H9 (cell line): ENCODE measurements around the gene KRTAP16-1. TPM values are rescaled to one million over a fixed set of nuclear protein-coding genes. Genes with fewer than 3 reads are reported as not detected.

Source experiments
- DNase-seq: peaks from one replicate; pipeline ENCODE4 v3.0.0-alpha.2; 2017
- H2AFZ ChIP-seq: one replicate; pipeline ENCODE4 v1.6.1; 2013; ENCODE audit warnings: mild to moderate bottlenecking, low read length, control low read depth, moderate library complexity
- H2AK5ac ChIP-seq: 2 replicates; pipeline ENCODE4 v1.6.1; 2013; ENCODE audit warnings: low read length, control low read depth, mixed read lengths; ENCODE audit not compliant: insufficient read length
- H2BK120ac ChIP-seq: one replicate; pipeline ENCODE4 v1.6.1; 2013; ENCODE audit warnings: low read depth, mild to moderate bottlenecking, low read length, control low read depth, inconsistent platforms; ENCODE audit not compliant: poor library complexity, severe bottlenecking
- H2BK12ac ChIP-seq: 2 replicates; pipeline ENCODE4 v1.6.1; 2013; ENCODE audit warnings: low read length, control low read depth, mixed read lengths, low read depth; ENCODE audit not compliant: insufficient read length
- H2BK15ac ChIP-seq: 2 replicates; pipeline ENCODE4 v1.6.1; 2013; ENCODE audit warnings: low read depth, low read length, control low read depth
- H2BK20ac ChIP-seq: one replicate; pipeline ENCODE4 v1.6.1; 2013; ENCODE audit warnings: low read depth, mild to moderate bottlenecking, low read length, control low read depth, inconsistent platforms; ENCODE audit not compliant: poor library complexity, severe bottlenecking
- H2BK5ac ChIP-seq: 2 replicates; pipeline ENCODE4 v1.6.1; 2013; ENCODE audit warnings: low read length, control low read depth, mixed read lengths; ENCODE audit not compliant: insufficient read length
- H3K14ac ChIP-seq: 2 replicates; pipeline ENCODE4 v1.6.1; 2013; ENCODE audit warnings: low read length, control low read depth; ENCODE audit not compliant: insufficient read depth
- H3K18ac ChIP-seq: 2 replicates; pipeline ENCODE4 v1.6.1; 2013; ENCODE audit warnings: low read depth, mild to moderate bottlenecking, mixed read lengths, low read length, control low read depth; ENCODE audit not compliant: insufficient read length
- H3K23ac ChIP-seq: 2 replicates; pipeline ENCODE4 v1.6.1; 2013; ENCODE audit warnings: low read length, control low read depth, mixed read lengths, low read depth; ENCODE audit not compliant: insufficient read length
- H3K23me2 ChIP-seq: 2 replicates; pipeline ENCODE4 v1.6.1; 2013; ENCODE audit warnings: low read depth, mild to moderate bottlenecking, mixed read lengths, low read length, control low read depth; ENCODE audit not compliant: insufficient read length, poor library complexity, severe bottlenecking
- H3K27ac ChIP-seq: 2 replicates; pipeline ENCODE4 v1.5.1; 2013; ENCODE audit warnings: low read length, control low read depth, mixed read lengths, low read depth; ENCODE audit not compliant: insufficient read length
- H3K27me3 ChIP-seq: 2 replicates; pipeline ENCODE4 v1.6.1; 2013; ENCODE audit warnings: low read length, control low read depth, inconsistent platforms; ENCODE audit not compliant: insufficient read depth
- H3K4ac ChIP-seq: 2 replicates; pipeline ENCODE4 v1.6.1; 2013; ENCODE audit warnings: low read depth, mild to moderate bottlenecking, control low read depth, inconsistent platforms, low read length, moderate library complexity
- H3K4me1 ChIP-seq: 2 replicates; pipeline ENCODE4 v1.6.1; 2013; ENCODE audit warnings: low read length, control low read depth, inconsistent platforms; ENCODE audit not compliant: insufficient read depth
- H3K4me2 ChIP-seq: 2 replicates; pipeline ENCODE4 v1.6.1; 2013; ENCODE audit warnings: low read length, control low read depth, mixed read lengths; ENCODE audit not compliant: insufficient read length, insufficient read depth
- H3K56ac ChIP-seq: 2 replicates; pipeline ENCODE4 v1.6.1; 2013; ENCODE audit warnings: low read depth, mild to moderate bottlenecking, mixed read lengths, low read length, control low read depth; ENCODE audit not compliant: insufficient read length
- H3K79me1 ChIP-seq: 2 replicates; pipeline ENCODE4 v1.6.1; 2013; ENCODE audit warnings: low read depth, mild to moderate bottlenecking, moderate library complexity, low read length, control low read depth, inconsistent platforms; ENCODE audit not compliant: insufficient read depth, poor library complexity, severe bottlenecking
- H3K79me2 ChIP-seq: 2 replicates; pipeline ENCODE4 v1.6.1; 2013; ENCODE audit warnings: low read length, control low read depth, inconsistent platforms; ENCODE audit not compliant: insufficient read depth
- H3K9ac ChIP-seq: 2 replicates; pipeline ENCODE4 v1.6.1; 2013; ENCODE audit warnings: low read length, control low read depth, mixed read lengths; ENCODE audit not compliant: insufficient read length; ENCODE audit errors: extremely low read depth
- H3K9me3 ChIP-seq: one replicate; pipeline ENCODE4 v1.6.1; 2013; ENCODE audit warnings: low read depth, low read length, inconsistent platforms; ENCODE audit not compliant: control insufficient read depth
- H3T11ph ChIP-seq: one replicate; pipeline ENCODE4 v1.6.1; 2013; ENCODE audit warnings: mild to moderate bottlenecking, low read length, control low read depth, inconsistent platforms
- H4K20me1 ChIP-seq: one replicate; pipeline ENCODE4 v1.6.1; 2013; ENCODE audit not compliant: control insufficient read depth, insufficient read length, insufficient read depth
- H4K5ac ChIP-seq: 2 replicates; pipeline ENCODE4 v1.6.1; 2013; ENCODE audit warnings: low read depth, mild to moderate bottlenecking, mixed read lengths, low read length, control low read depth; ENCODE audit not compliant: insufficient read length
- H4K8ac ChIP-seq: replicated peaks from 2 replicates; pipeline ENCODE4 v1.6.1; 2013; ENCODE audit warnings: low read length, control low read depth, mixed read lengths, low read depth; ENCODE audit not compliant: insufficient read length
- H4K91ac ChIP-seq: 2 replicates; pipeline ENCODE4 v1.6.1; 2013; ENCODE audit warnings: low read depth, mild to moderate bottlenecking, moderate library complexity, mixed read lengths, low read length, control low read depth; ENCODE audit not compliant: insufficient read length
- H3K27ac Mint-ChIP-seq, 3 experiments: 2 replicates in 2 of 3; 3 replicates in 1 of 3; pipeline ENCODE4 v1.8.0; 2020 to 2021; ENCODE audit warnings: mixed read lengths in 3 of 3, mild to moderate bottlenecking in 1 of 3, moderate library complexity in 1 of 3
- H3K27me3 Mint-ChIP-seq: 2 replicates; pipeline ENCODE4 v1.8.0; 2021; ENCODE audit warnings: low read depth, mild to moderate bottlenecking, moderate library complexity, mixed read lengths
- H3K36me3 Mint-ChIP-seq, 3 experiments: 2 replicates in 2 of 3; 3 replicates in 1 of 3; pipeline ENCODE4 v1.8.0; 2020 to 2021; ENCODE audit warnings: low read depth in 3 of 3, mixed read lengths in 3 of 3; ENCODE audit not compliant: insufficient read depth in 1 of 3
- H3K4me1 Mint-ChIP-seq, 2 experiments: 2 replicates each; pipeline ENCODE4 v1.8.0; 2020; ENCODE audit warnings: mixed read lengths in 2 of 2
- H3K4me3 Mint-ChIP-seq, 2 experiments: 2 replicates in 1 of 2; 3 replicates in 1 of 2; pipeline ENCODE4 v1.8.0; 2020 to 2021; ENCODE audit warnings: mild to moderate bottlenecking in 2 of 2, mixed read lengths in 2 of 2, moderate library complexity in 1 of 2
- H3K9me3 Mint-ChIP-seq, 2 experiments: 2 replicates in 1 of 2; 3 replicates in 1 of 2; pipeline ENCODE4 v1.8.0; 2020; ENCODE audit warnings: mild to moderate bottlenecking in 2 of 2, mixed read lengths in 2 of 2, moderate library complexity in 1 of 2
- WGBS: extraction: QIAGEN DNeasy Blood & Tissue Kit; methylation state at CpG from one replicate; pipeline ENCODE4 v1.1.7; 2013; ENCODE audit warnings: missing lambda C conversion rate, low lambda C conversion rate, mixed read lengths; ENCODE audit not compliant: insufficient read length; ENCODE audit errors: extremely low coverage; 5-methylcytosine and 5-hydroxymethylcytosine counted together
- total RNA-seq: library from RNA; stranded (reverse); gene quantifications from 2 replicates; pipeline ENCODE4 v1.2.1, GENCODE V29; 2021
- TF ChIP-seq, protein P1 (sequence below): fragments of 200-600 bp; sonication (generic); conservative IDR thresholded peaks from 3 replicates; pipeline ENCODE4 v1.8.0; 2021; ENCODE audit warnings: antibody characterized with exemption, mild to moderate bottlenecking

The KRTAP16-1 gene
- total RNA-seq, 1 experiment from 2014 or later = not detected

DNA sequence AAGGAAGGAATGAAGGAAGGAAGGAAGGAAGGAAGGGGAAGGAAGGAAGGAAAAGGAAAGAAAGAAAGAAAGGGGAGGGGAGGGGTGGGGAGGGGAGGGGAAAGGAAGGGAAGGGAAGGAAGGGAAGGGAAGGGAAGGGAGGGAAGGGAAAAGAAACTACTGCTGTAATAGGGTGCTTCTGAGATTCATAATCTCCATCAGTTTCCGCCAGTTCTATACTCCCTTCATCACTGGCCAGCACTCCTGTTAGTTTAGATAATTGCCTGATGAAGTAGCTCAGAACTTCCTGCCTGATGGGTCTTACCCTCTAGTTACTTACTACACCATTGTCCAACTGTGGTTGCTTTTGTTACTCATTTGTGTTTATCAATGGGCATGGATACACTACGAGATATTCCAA lies 45.9 kb downstream of the KRTAP16-1 start:
- TF ChIP-seq, protein P1, sequence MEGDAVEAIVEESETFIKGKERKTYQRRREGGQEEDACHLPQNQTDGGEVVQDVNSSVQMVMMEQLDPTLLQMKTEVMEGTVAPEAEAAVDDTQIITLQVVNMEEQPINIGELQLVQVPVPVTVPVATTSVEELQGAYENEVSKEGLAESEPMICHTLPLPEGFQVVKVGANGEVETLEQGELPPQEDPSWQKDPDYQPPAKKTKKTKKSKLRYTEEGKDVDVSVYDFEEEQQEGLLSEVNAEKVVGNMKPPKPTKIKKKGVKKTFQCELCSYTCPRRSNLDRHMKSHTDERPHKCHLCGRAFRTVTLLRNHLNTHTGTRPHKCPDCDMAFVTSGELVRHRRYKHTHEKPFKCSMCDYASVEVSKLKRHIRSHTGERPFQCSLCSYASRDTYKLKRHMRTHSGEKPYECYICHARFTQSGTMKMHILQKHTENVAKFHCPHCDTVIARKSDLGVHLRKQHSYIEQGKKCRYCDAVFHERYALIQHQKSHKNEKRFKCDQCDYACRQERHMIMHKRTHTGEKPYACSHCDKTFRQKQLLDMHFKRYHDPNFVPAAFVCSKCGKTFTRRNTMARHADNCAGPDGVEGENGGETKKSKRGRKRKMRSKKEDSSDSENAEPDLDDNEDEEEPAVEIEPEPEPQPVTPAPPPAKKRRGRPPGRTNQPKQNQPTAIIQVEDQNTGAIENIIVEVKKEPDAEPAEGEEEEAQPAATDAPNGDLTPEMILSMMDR = no peak
- H3T11ph ChIP-seq = no peak overlapping the region
- H3K79me1 ChIP-seq = no peaks in the 10 kb centered on the region
- no peaks in the 10 kb centered on the region for H3K79me2 ChIP-seq
- no peaks in the 10 kb centered on the region for H3K9me3 Mint-ChIP-seq
- no peak overlapping the region for H2AFZ ChIP-seq
- H3K27ac ChIP-seq = no peak overlapping the region
- H3K4ac ChIP-seq = no peak overlapping the region
- no peak for DNase-seq
- no peaks in the 10 kb centered on the region for H3K9me3 ChIP-seq
- H3K36me3 Mint-ChIP-seq = no peaks in the 10 kb centered on the region
- H2BK15ac ChIP-seq = no peak overlapping the region
- no peak overlapping the region for H4K8ac ChIP-seq
- H4K5ac ChIP-seq = no peak overlapping the region
- H4K20me1 ChIP-seq = no peaks in the 10 kb centered on the region
- no peak overlapping the region for H3K18ac ChIP-seq
- no peak overlapping the region for H3K14ac ChIP-seq
- no peak overlapping the region for H2BK120ac ChIP-seq
- no peak overlapping the region for H2AK5ac ChIP-seq
- no peak overlapping the region for H4K91ac ChIP-seq
- no peak overlapping the region for H2BK12ac ChIP-seq
- H2BK20ac ChIP-seq = no peak overlapping the region
- H3K27ac Mint-ChIP-seq = no peak overlapping the region
- H3K4me3 Mint-ChIP-seq = no peak overlapping the region
- no peaks in the 10 kb centered on the region for H3K27me3 ChIP-seq
- no peaks in the 10 kb centered on the region for H3K4me1 ChIP-seq
- H3K23me2 ChIP-seq = no peaks in the 10 kb centered on the region
- no peaks in the 10 kb centered on the region; a peak in 1 of 4 replicates for H3K4me1 Mint-ChIP-seq
- H3K9ac ChIP-seq = no peak overlapping the region
- H3K27me3 Mint-ChIP-seq = peaks cover 8% of the 10 kb centered on the region
- H3K23ac ChIP-seq = no peak overlapping the region
- no peak overlapping the region for H3K4me2 ChIP-seq
- WGBS = no CpG with 5 or more reads among the region's 2 CpGs
- no peak overlapping the region for H3K56ac ChIP-seq
- no peak overlapping the region for H2BK5ac ChIP-seq
